ENCODE measurements around the gene UBL4B.

UBL4B gene

DNA sequence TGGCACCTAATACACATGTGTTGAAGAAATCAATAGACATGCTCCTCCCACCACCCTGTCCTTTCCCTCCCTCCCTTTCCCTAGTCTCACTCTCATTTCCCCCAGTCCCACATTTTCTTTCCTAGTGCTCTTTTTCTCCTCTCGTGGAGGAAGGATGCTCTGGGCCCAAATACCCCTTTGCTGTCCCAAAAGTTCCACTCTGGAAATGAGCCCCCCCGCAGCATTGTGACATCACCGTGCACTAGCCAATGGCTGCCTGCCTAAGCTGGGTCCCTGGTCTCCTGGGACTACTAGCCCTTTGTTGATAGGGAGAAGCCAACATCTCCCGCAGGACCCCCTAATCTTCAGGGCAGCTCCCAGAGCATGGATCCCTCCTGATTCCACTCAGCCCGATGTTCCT lies at the start of gene UBL4B:
Gene UBL4B, plus strand, starts transcription at position 301 of the 400 bp plus-strand sequence. Its CDS starts 92 bp downstream, at position 393.
- H3K4me3 ChIP-seq (ENCODE audit: low read length) = no peak within 1 kb of the TSS
- DNase-seq (ENCODE audit: low read depth) = no peak
- TF ChIP-seq, protein P1, sequence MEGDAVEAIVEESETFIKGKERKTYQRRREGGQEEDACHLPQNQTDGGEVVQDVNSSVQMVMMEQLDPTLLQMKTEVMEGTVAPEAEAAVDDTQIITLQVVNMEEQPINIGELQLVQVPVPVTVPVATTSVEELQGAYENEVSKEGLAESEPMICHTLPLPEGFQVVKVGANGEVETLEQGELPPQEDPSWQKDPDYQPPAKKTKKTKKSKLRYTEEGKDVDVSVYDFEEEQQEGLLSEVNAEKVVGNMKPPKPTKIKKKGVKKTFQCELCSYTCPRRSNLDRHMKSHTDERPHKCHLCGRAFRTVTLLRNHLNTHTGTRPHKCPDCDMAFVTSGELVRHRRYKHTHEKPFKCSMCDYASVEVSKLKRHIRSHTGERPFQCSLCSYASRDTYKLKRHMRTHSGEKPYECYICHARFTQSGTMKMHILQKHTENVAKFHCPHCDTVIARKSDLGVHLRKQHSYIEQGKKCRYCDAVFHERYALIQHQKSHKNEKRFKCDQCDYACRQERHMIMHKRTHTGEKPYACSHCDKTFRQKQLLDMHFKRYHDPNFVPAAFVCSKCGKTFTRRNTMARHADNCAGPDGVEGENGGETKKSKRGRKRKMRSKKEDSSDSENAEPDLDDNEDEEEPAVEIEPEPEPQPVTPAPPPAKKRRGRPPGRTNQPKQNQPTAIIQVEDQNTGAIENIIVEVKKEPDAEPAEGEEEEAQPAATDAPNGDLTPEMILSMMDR (conservative IDR thresholded peaks at IDR 0.05; ENCODE audit: low read depth, low read length) = no peak

GRCh38 chr1:110062612-110063011 lies 49.6 kb upstream of the UBL4B start:
- TF ChIP-seq, protein P1 (conservative IDR thresholded peaks at IDR 0.05; ENCODE audit: low read depth, low read length) = no peak
- DNase-seq (ENCODE audit: low read depth) = no peak
- H3K4me3 ChIP-seq (ENCODE audit: low read length) = no peak overlapping the region

GRCh38 chr1:110063781-110064180 lies 48.5 kb upstream of the UBL4B start:
- no peak for DNase-seq (ENCODE audit: low read depth)
- TF ChIP-seq, protein P1 (conservative IDR thresholded peaks at IDR 0.05; ENCODE audit: low read depth, low read length) = no peak
- no peak overlapping the region for H3K4me3 ChIP-seq (ENCODE audit: low read length)

DNA sequence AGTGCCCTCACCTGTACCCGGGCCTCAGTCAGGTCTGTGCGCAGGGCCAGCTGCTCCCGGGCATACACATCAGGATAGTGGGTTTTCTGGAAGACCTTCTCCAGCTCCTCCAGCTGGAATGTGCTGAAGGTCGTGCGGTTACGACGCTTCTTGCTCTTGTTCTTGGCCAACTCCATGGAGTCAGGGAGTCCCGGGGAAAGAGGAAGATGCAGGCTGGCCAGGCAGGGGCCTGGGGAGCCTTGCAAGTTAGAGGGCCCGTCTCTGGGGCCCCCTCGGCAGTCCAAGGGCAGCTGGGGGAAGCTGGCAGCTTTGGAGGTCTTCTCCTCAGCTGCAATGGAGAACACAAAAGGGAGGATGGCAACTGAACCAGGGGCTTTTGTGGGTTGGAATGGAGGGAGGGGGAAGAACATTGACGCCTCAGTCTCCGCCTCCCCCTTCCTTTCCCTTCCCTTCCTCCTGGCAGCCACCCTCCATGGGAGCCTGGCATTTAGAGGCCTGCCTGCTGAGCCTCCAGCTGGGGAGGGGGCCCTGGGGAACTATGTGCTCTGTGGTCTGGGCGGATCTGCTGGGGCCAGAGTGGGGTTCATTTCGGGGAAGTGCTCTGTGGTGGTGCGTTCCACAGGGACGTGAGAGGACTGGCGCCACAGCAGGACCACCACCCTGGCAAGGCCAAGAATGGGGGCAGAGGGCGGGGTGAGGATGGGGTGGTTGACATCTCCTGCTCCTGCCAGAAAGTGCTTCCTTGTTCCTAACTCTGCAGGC lies 47.5 kb upstream of the UBL4B start:
- DNase-seq (ENCODE audit: low read depth) = no peak
- no peak overlapping the region for H3K4me3 ChIP-seq (ENCODE audit: low read length)
- TF ChIP-seq, protein P1 (conservative IDR thresholded peaks at IDR 0.05; ENCODE audit: low read depth, low read length) = no peak

- TF ChIP-seq, protein P1 (conservative IDR thresholded peaks at IDR 0.05; ENCODE audit: low read depth, low read length) = no peak
- no peak overlapping the region for H3K4me3 ChIP-seq (ENCODE audit: low read length)
- DNase-seq (ENCODE audit: low read depth) = no peak
These were observed 46.4 kb upstream of the UBL4B start for GRCh38 chr1:110065841-110066240.

DNA sequence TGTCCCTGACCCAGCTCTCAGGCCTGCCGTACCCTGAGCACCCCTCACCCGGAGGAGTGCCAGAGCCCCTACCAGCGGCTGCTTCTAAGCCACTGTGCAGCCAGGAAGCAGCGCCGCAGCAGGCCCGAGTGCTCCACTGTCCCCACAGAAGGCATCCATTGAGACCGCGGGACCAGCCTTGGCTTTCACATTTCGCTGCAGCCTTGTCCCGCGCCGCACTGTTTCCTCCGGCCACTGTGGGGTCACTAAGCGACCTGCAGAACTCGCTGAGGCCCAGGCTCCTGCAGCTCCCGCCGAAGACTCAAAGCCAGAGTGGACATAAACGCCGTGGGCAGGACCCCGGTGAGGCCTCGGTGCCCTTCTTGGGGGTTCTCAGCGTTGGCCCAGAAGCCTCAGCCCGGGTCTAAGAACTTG lies 44.8 kb upstream of the UBL4B start:
- no peak for DNase-seq (ENCODE audit: low read depth)
- TF ChIP-seq, protein P1 (conservative IDR thresholded peaks at IDR 0.05; ENCODE audit: low read depth, low read length) = no peak
- no peak overlapping the region for H3K4me3 ChIP-seq (ENCODE audit: low read length)

Measured in retinal pigment epithelial cell (primary cell).